Heart left ventricle (tissue), 13 donors: ENCODE results near the gene GCNT2.

Experiments used
- POLR2A ChIP-seq, 2 donors: fragments of 450-650 bp; IDR thresholded peaks; one replicate each; pipeline ENCODE4 v1.6.1; 2017; ENCODE audit warnings: antibody characterized with exemption in 2 of 2, mild to moderate bottlenecking in 2 of 2, moderate library complexity in 2 of 2
- TF ChIP-seq, protein P1 (sequence below), 12 donors: fragments of 200-600 bp; sonication (generic) in 4 of 12; IDR thresholded peaks; one replicate each; pipeline versions ENCODE4 v1.5.0 to v1.8.0; 2018 to 2022; ENCODE audit warnings: antibody characterized with exemption in 12 of 12, mild to moderate bottlenecking in 5 of 12
- donor health status: ischemic (EF 13 %, LVEDD 7.1; RV severe dilation, severe dysfunction).
- donor health status: DM: no; HTN: yes; CAD: no.
- donor health status: DM: no; HTN: no; CAD: no.
- donor health status: ischemic (EF 25% LVEDD 6.9; RV normal size, moderate dysfunction).
- donor health status: ischemic (EF 25% LVEDD 5.7; RV mildly dilated, moderate dysfunction).
- donor health status: ischemic (EF 35%, LVEDD 5.7; RV mildly dilated, moderate dysfunction).
- donor health status: nonischemic (EF 11% LVEDD 7.7; RV severe dilation, severe dysfunction).
- donor health status: DM: yes; HTN: yes; CAD: no.
- donor health status: PGD.
- donor health status: ischemic (EF 29% LVEDD 5.4; RV normal size, mild dysfunction).
- donor health status: nonischemic (EF 23%, LVEDD 6.1; RV moderate dilation, normal function).

DNA sequence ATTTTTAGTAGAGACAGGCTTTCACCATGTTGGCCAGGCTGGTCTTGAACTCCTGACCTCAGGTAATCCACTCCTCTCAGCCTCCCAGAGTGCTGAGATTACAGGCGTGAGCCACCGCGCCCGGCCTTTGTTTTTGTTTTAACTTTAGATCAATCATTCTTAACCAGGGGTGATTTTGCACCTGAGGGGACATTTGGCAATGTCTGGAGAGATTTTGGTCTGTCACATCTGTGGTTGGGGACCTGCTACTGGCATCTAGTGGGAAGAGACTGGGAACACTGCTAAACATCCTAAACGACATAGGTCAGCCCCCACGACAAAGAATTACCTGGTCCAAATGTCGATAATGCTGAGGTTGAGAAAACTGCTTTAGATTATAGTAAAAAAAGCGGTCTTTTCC is 91.0 kb downstream of the GCNT2 start:
- TF ChIP-seq, protein P1, sequence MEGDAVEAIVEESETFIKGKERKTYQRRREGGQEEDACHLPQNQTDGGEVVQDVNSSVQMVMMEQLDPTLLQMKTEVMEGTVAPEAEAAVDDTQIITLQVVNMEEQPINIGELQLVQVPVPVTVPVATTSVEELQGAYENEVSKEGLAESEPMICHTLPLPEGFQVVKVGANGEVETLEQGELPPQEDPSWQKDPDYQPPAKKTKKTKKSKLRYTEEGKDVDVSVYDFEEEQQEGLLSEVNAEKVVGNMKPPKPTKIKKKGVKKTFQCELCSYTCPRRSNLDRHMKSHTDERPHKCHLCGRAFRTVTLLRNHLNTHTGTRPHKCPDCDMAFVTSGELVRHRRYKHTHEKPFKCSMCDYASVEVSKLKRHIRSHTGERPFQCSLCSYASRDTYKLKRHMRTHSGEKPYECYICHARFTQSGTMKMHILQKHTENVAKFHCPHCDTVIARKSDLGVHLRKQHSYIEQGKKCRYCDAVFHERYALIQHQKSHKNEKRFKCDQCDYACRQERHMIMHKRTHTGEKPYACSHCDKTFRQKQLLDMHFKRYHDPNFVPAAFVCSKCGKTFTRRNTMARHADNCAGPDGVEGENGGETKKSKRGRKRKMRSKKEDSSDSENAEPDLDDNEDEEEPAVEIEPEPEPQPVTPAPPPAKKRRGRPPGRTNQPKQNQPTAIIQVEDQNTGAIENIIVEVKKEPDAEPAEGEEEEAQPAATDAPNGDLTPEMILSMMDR (IDR thresholded peaks at IDR 0.05) = no peak
- TF ChIP-seq POLR2A (IDR thresholded peaks at IDR 0.05) = no peak
